G401 (cell line): ENCODE data around the gene SLFN11. TPM values are rescaled to one million over a fixed set of nuclear protein-coding genes. Genes with fewer than 3 reads are reported as not detected.
"Not testable (repeated sequence)": the region's sequence is repeated elsewhere in the genome, so short reads cannot be mapped to it uniquely, and the experiment has no call there.

Experiments used
- DNase-seq: peaks from one replicate; pipeline ENCODE4 v3.0.0-alpha.2; 2015; ENCODE audit warnings: low spot score
- in situ Hi-C: cut with HindIII; loops from 2 replicates; pipeline ENCODE4 v1.10.0; 2016; ENCODE audit warnings: low sequenced_read_pairs, mixed read lengths
- total RNA-seq: library from RNA; depleted of rRNA; stranded (reverse); fragments of >200 nt; shearing (Covaris generic); gene quantifications from 2 replicates; pipeline ENCODE4 v1.2.3, GENCODE V29; 2014; rRNA removed

Gene SLFN11
- total RNA-seq, 1 experiment from 2014 or later, result not detected

DNA sequence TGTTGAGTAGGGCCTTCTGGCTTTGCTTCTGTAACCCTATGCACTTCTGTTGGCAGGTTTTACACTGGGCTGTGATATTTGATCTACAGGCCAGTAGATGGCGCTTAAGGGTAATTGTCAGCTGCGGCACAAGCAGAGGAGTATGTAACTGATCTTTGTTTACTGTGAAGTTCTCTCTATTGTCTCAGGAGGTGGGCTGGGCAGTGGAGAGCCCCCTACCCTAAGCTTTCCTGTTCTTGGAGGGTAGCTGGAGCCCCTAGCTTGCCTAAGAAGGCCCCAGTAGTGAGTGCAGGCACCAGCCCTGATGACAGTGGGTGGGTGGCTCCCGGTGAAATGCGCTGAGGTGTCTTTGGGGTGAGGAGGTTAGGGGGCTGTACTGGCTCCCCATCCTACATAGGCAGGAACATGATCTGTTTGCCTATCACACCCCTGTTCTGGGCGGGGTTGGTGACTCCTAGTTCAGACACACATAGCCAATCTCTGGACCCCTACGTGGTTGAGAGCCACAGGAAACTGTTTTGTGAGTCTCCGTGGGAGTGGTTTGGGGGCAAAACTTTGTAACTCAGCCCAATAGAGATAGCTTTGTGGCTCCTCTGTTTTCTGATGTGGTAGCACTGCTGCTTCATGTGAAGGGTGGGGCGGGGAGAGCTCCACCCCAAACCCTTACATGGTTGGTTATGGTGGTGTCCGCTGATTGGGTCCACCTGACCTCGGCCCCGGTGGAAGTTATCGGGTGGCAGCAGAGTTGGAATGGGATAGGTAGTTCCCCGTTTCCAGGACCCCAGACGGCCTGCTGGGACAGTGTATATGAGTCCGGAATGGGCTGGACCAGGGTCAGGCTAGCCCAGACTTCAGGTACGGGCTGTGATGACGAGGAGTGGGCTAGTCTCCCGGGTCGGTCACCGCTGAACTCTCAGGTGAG lies 60.4 kb downstream of the SLFN11 start:
- in situ Hi-C loops, result loop anchor here (5.0 kb wide), 1 partner anchor 219 kb away; no protein-coding TSS in a partner anchor
- peak; percentile 57 for DNase-seq

DNA sequence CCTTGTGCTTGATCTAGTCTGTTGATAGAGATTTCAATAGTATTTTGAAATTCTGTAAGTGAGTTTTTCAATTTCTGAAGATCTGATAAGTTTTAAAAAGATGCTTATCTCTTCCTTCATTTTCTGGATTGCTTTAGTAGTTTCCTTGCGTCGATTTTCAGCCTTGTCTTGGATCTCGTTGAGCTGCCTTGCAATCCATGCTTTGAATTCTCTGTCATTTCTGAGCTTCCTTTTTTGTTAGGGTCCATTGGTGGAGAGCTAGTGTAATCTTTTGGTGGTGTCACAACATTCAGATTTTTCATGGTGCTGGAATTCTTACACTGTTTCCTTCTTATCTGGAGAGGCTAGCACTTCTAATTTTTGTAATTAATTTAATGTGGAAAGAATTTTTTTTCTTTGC lies 61.1 kb downstream of the SLFN11 start:
- in situ Hi-C loops, result loop anchor here (5.0 kb wide), 1 partner anchor 220 kb away; no protein-coding TSS in a partner anchor
- no peak for DNase-seq

DNA sequence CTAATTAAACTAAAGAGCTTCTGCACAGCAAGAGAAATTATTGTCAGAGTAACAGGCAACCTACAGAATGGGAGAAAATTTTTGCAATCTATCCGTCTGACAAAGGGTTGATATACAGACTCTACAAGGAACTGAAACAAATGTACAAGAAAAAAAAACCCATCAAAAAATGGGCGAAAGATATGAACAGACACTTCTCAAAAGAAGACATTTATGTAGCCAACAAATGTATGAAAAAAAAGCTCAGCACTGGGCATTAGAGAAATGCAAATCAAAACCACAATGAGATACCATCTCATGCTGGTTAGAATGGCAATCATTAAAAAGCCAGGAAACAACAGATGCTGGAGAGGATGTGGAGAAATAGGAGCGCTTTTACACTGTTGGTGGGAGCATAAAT lies 64.1 kb downstream of the SLFN11 start:
- in situ Hi-C loops, result not testable (repeated sequence)

More for the DNA sequence above, 64.1 kb downstream of the SLFN11 start:
- DNase-seq, result not testable (repeated sequence)

Other genes starting within 250 kb of the SLFN11 start
- 29.0 and 29.7 TPM in 2 replicates for gene NLE1, start 231.3 kb downstream of the SLFN11 start, total RNA-seq
- gene UNC45B, start 225.8 kb downstream of the SLFN11 start, total RNA-seq, result not detected in 2 replicates
- not detected in 2 replicates for gene SLC35G3, start 179.2 kb downstream of the SLFN11 start, total RNA-seq
- 0.06 and 0.54 TPM in 2 replicates for gene SLFN5, start 130.5 kb downstream of the SLFN11 start, total RNA-seq
- gene SLFN12, start 58.9 kb upstream of the SLFN11 start, total RNA-seq, result 12.3 and 15.0 TPM in 2 replicates
- 0.24 TPM in 1 of 2 replicates, not detected in the other for gene SLFN13, start 75.1 kb upstream of the SLFN11 start, total RNA-seq
- gene SLFN12L, start 164.1 kb upstream of the SLFN11 start, total RNA-seq, result not detected in 2 replicates
- not detected in 2 replicates for gene SLFN14, start 187.2 kb upstream of the SLFN11 start, total RNA-seq
- gene PEX12, start 204.9 kb upstream of the SLFN11 start, total RNA-seq, result 2.4 and 5.7 TPM in 2 replicates
- 104 and 126 TPM in 2 replicates for gene AP2B1, start 213.7 kb upstream of the SLFN11 start, total RNA-seq